IPS-11a (cell line): ENCODE data around the gene CCDC27.

Experiments used
- H3K4me3 ChIP-seq: one replicate; pipeline ENCODE4 v1.5.1; 2013; ENCODE audit warnings: low read depth, low read length, control low read depth

Gene CCDC27

DNA sequence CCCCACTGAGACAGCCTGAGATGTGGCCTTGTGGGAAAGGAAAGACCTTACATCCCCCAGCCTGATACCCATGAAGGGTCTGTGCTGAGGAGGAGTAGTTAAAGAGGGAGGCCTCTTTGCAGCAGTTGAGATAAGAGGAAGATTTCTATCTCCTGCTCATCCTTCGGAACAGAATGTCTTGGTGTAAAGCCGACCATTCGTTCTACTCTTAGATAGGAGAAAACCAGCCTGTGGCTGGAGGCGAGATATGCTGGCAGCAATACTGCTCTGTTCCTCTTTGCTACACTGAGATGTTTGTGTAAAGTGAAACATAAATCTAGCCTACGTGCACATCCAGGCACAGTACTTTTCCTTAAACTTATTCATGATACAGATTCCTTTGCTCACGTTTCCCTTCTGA is 1.5 kb upstream of the CCDC27 start:
- no peak overlapping the region for H3K4me3 ChIP-seq

DNA sequence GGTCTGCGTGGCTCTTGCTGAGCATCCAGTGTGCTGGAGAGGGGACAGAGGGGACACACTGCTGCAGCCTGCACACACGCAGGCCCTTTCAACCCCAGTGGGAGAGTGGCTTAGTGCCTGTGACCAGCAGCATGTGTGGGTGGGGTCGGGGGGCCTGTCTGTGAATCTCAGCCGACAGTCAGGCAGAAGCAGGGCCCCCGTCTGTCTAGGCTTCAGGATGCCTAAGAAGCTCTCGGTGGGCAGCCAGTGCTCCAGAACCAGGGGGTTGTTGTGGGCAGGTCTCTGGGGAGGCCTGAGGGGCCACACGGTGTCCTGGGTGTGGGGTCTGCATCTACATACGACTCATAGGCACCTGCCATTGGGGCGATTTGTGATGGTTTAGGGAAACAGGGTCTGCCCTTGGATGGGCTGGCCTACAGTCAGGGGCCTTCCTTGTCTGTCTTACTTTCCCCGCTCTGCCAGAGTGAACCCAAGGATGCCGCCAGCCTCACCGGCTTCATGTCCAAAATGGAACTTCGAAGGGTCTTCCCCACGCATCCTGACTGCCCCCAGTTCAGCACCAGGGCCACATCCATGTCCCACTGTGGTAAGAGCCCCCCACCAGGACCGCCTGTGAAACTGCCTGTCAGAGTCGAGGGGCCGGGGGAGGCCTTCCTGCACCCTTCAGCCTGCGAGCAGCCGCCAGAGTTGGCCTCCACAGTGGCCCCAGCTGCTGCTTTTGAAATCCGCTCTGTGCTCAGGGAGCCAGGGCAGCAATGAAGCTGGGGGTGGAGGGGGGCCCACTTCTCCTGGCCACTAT is 1.6 kb downstream of the CCDC27 start:
- no peak overlapping the region for H3K4me3 ChIP-seq

DNA sequence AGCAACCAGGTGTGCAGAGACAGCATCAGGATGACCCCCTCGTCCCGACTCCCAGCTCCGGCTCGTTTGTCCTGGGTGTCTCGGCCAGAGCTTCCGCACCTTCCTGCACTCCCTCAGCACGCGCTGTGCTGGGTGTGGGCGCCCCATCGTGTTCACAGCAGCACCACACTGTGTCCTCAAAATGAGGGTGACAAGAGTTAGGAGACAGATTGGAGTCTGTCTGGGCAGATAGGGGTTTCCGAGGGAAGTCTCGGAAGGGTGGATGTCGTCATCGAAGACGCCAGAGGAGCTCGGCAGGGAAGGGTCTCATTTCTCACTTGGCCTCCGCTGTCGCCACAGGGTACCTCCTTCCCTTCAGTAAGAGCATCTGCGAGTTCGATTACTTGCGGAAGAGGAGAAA is 4.1 kb downstream of the CCDC27 start:
- H3K4me3 ChIP-seq = no peak overlapping the region

DNA sequence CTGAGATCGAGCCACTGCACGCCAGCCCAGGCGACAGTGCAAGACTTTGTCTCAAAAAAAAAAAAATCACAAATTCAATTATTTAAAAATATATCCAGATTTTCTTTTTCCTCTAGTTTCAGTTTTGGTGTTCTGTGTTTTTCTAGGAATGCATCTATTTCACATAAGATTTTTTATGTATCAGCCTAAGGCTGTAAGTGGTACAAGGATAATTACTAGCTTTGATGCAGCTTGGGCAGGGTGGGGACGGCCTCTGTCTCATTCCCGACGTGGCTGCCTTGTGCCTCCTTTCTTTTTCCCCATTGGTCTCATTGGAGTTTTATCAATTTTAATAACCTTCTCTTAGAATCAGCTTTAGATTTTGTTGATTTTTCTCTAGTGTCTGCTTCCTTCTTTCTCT is 6.9 kb downstream of the CCDC27 start:
- no peak overlapping the region for H3K4me3 ChIP-seq

DNA sequence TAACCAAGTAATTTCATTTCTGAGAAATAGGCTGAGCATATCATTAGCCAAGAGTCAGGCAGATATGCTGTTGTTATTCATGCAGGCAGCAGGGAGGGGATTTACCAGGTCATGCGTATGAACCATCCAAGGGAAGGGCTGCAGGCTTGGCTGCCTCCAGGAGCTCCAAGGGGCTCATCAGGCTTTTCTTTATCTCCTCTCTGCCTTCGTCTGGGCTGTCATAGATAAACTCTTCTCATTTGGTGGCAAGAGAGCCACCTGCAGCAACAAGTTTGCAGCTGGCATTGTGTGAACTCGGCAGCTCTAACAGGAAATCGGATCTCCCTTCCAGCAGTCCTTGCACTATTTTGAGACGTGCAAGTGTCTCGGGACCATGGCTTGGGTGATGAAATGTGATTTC is 7.5 kb downstream of the CCDC27 start:
- H3K4me3 ChIP-seq = no peak overlapping the region

DNA sequence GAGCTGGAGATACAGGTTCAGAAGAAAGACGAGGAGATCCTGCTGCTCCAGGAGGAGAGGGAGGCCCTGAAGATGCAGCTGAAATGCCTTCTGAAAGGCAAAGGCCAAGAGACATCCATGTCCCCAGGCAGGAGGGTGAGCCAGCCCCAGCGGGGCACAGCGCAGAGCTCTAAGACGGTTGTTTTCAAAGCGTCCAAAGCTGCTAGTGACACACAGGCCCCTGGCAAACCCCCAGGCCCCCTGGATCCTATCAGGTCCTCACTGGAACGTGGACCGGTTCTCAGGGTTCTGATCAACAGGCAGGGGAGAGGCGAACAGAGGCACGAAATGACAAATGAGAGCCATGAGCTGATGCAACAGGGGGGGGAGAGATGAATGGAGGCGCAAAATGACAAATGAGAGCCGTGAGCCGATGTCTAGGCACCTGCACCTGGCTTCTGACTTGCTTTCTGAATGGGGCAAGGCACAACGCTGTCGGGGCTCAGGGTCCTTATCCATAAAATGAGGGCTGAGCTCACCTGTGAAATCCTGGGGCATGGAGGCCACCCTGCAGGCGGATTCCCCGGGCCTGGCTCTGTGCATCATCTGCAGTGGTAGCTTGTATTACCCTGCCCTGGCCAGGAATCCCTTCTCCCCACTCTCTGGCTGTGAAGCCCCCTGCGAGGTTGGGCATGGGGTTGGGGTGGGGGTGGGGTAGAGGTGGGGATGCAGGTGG is 9.2 kb downstream of the CCDC27 start:
- no peak overlapping the region for H3K4me3 ChIP-seq

DNA sequence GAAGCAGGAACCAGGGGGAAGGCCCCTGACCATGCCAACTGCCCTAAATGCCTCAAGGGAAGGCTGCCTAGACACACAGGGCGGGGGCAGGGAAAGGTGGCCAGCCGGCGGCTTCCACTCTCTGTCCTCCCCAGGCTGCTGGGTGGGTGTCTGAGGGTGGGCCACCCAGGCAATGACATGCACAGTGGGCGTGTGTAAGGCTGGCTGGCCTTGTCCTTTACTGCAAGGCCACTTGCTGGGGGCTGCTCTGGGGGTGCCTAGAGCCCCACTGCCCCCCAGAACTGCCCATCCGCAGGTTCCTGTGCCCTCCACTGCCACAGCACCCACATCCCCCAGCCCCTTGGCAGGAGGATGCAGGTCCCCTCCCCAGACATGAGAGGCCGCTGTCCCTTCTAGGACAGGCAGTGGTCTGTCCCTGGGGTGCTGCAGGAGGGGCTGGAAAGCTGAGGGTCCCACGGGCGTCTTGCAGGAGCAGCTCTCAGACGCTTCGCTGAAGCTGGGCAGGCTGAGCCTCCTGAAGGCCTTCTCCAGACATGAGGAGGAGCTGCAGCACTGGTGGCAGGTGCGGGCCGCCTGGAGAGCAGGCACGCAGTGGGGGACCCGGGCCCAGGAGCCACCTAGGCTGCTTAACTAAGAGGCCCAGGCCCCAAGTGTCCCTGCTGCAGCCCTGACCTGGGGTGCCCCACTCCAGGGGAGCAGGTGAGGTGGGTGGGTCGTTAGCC is 10.1 kb downstream of the CCDC27 start:
- no peak overlapping the region for H3K4me3 ChIP-seq

DNA sequence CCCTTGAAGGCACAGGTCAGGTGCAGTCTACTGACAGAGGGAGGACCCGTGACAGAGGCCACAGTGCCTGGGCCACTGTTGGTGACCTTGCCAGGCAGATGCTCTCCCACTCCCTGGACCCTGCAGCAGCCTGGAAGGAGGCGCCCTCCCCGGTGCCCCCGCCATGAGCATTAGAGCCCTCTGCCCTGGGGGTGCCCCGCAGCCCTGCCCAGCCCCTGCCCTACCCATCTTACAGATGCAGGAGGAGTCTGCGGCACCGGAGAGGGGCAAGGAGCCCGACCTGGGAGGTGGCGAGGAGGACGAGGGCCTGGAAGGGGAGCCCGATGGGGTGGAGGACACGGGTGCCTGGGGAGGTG is 10.6 kb downstream of the CCDC27 start:
- H3K4me3 ChIP-seq = no peak overlapping the region

DNA sequence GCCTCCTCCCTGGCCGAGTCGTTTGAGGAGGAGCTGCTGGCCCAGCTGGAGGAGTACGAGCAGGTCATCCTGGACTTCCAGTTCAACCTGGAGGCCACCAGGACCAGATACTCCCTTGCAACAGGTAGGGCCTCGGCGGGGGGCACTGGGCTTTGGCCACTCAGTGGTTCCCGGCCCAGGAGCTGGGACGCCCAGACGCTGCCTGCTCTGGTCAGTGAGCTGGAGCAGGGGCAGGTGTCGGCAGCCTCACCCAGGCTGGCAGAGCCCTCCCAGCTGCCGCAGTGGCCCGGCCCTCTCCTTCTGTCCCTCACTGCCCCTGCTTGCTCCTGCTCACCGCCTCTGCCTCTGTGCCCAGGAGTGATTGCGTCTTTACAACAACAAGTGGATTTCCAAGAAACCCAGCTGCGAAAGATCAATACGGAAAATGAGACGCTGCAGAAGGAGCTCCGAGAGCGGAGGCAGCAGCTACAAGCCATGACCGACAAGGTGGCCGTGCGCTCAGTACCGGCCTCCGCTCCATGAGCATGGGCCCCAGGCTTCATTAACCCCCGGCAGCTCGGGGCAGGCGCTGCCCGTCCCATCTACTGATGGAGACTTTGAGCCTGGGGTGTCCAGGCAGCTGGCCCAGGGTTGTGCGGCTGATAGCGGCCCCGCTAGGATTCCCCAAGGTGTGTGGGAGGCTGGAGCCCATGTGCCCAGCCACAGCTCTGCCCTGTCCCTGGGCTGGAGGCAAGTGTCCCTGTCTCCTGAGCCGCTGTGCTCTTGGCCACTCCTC is 11.3 kb downstream of the CCDC27 start:
- no peak overlapping the region for H3K4me3 ChIP-seq

DNA sequence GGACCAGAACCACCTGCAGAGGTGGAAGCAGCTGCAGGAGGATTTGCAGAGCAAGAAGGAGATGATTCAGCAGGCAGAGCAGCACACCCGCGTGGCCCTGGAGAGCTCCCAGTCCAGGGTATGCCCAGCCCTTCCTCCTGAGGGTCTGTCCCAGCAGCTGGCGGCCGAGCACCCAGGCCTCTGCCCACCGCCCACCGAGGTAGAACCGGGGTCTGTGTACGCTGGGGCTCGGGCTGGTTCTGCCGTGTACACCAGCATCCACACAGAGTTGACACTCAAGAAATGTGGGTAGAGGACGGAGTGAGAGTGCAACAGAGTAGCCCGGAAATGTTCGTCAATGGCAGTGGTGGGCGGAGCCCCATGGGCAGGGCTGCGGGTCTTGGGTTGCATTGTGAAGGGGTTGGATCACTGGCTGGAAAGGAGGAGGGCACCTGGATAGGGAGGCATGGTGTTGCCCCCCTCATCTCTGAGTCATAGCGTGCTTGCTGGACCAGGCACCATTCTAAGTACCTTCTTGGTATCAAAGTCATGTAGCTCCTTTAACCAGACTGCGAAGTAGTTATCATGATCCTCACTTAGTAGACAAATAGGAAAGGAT is 15.2 kb downstream of the CCDC27 start:
- H3K4me3 ChIP-seq = no peak overlapping the region

DNA sequence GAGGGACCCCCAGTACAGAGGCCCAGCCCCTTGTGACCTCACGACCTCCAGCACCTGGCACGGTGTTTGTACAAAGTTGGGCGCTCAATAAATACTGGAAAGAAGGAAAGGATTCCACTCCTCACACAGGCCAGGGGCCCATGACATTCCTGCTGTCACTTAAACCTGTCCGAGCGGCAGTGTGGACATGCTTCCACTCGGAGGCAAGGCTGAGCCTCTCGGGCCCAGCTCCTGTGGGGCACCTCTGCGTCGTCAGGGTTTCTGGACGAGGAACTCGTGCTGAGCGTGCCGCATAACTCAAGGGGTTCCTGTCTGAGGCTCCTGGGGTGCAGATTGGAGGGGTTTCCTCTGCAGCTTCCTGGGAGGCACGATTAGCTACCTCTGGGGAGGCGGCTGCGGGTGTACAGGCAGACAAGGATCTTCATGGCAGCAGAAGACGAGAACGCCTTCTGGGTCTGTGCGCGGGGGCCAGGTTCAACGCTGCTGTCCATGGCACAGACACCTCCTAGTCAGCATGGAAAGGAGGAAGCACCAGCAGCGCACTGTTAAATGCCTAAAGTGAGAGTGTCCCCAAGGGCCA is 16.7 kb downstream of the CCDC27 start:
- H3K4me3 ChIP-seq = no peak overlapping the region

DNA sequence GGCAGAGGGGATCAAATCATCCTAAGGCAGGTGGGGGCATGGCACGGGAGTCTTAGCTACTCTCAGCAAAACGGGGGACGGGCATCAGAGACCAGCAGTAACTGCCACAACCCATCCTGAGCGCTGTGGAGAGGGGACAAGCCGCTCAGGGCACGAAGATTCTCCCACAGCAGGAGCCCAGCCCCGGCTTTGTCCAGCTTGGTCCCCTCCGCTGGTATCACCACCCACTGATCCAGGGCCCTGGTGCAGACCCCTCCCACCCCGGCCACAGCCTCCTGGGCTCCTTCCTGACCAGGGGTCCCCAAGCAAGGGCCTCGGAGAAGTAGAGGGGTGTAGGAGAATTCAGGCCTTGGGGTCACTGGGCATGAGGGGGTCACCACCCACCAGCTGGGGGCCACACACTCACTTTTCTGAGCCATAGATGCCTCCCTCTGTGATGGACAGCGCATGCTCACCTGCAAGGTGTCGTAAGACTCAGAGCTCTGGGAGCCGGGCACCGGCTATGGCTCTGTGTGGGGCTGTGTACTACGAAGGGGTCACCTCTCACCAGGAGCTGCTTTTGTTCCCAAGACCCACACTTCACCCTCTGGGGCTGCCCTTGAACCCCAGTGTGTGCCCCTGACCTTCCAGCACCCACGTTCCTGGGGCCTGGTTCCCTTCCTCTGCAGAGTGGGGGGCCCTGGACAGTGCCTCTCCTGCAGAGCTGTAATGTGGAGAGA is 18.0 kb downstream of the CCDC27 start:
- H3K4me3 ChIP-seq = no peak overlapping the region

DNA sequence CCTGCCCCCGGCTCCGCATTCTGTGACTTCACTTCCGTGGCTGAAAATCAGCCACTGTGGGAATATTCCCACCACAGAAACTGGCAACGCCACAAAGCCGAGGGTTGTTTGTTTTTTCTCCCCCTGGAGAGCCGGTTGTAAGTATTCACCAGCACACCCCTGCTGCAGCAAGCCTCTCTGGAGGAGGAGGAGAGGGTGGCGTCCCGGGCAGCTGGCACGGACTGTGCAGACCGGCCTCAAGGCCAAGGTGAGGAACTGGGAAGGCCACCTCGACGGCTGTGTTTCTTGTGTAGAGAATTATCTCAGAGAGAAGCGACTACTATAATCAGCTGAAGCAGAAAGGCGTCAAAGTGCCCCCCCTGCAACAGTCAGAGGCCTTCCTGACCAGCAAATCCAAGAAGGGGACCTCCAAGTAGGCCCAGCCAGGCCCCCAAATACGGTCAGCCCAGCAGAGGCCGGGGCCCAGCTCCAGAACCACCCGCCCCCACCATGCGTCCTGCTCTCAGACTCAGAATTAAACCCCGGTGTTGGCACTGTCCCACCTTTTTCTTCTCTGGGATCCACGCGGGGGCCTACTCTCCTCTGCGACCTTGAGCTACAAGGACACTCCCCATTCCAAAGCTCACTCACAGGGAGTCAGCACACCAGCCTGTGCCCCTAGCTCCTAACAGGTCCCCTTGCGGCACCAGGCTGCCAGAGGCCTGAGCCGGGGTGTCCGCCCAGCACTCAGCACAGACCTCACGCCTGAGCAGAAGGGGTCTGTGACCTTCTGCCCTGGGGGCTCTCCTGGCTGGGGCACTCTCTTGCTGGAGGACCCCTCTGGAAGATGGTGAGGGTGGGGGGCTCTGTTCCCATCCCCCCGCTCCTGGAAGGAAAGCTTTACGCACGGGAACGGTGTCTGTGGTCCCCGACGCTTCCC is 19.1 kb downstream of the CCDC27 start:
- peak overlapping the region; percentile 43 for H3K4me3 ChIP-seq

DNA sequence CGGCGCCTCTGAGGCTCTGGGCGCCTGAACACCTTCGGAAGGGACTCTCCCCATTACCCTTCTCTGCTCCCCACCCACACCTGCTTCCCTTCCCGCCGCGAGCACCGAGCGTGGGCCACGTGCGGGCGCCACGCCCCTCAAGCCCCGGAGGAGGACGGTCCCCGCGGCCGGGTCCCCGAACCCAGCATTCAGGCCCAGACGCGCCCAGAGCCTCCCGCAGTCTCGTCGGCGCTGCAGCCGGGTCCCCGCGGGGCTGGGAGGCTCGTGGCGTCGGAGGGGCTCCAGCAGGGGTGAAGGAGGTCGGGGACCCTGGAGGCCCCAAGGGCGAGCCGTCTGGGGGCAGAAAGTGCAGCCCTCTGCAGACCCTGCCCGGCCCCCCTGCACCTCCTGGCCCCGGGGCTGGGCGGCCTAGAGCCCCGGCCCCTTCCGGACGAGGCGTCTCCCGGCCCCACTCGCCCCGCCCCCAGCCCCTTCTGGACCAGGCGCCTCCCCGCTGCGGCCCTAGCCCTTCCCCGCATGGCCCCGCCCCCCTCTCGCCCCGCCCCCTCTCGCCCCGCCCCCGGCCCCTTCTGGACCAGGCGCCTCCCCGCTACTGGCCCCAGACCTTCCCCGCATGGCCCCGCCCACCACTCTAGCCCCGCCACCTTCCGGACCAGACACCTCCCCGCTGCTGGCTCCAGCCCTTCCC is 19.9 kb downstream of the CCDC27 start:
- peak overlapping the region; percentile 43 for H3K4me3 ChIP-seq

DNA sequence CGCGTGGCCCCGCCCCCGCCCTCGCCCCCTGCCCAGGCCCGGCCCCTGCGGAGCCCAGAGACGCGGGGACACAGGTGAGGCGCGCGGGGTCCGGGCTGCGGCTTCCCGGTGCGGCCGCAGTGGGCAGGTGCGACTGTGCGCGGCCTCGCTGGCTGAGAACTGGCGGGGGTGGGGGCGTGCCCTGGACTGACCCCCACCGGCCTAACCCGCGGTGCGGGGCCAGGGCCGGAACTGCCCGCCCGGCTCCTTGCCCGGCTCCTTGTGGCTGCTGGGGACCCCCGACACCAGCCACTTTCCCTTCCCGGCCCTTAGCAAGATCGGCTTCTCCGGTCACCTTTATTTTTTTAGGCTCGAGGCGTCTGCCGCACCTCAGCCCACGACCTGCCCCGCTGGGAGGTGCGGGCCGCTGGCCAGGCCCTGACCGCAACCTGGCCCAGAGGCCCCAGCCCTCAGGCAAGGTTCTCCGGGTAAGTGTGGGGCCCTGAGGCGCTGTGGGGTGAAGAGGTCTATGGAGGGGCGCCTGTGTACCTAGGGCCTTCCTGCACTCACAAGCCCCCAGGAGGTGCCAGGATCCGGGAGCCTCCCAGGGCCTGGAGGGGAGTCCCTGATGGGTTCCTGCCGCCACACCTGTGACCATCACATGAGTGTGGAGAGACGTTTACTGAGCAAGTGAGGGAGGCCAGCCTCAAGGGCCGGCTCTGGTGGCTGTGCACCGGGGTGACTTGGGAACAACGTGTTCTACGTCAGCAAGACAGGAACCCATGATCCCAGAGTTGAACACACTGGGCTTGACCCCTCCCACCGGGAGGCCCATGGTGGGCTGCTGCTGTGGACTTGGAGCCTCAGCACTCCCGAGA is 20.7 kb downstream of the CCDC27 start, which contains the start of gene SMIM1:
SMIM1 (plus strand) TSS at position 35 of the 857 bp plus-strand sequence. CDS start 2,625 bp downstream, outside the sequence.
- peak within 1 kb of the TSS; percentile 43 for H3K4me3 ChIP-seq

DNA sequence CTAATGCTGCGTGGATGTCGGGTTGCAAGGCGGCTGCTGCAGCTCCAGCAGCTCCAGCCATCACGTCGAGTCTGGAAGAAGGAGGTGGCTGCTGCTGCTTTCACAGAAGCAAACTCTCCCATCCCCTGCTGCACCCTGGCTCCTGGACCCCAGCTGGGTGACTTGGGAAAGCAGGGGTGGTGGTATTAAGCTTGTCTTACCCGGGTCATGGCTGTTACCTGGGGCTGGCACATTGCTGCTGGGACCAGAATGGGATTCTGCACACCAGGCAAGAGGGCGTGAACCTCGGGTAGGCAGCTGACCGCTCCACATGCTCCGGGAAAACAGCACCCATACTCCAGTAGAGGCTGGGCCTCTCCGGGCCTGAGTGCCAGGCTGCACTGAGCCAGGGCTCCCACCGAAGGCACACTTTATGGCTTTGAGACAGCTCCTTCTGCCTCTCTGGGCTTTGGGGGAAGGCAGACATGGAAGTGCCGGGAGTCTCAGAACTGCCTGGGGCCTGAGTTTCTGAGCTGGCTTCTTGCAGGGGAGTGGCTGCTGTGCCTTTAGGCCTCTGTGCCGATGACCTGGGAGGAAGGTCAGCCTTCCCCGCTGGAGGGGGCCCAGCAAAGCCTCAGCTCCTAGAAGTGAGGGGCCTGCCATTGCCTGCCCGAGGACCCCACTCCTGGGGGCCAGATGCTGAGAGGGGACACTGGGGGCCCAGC is 21.5 kb downstream of the CCDC27 start:
- H3K4me3 ChIP-seq = no peak overlapping the region
